GM19035 (cell line): Measurements from ENCODE around the gene NDE1.
"Not testable (repeated sequence)": the region's sequence is repeated elsewhere in the genome, so short reads cannot be mapped to it uniquely, and the experiment has no call there.

Experiments used
- ATAC-seq: cut with Tn5 transposase; IDR thresholded peaks from one replicate; pipeline ENCODE4 v1.9.1; 2021; ENCODE audit not compliant: unreplicated experiment

Gene NDE1

GRCh38 chr16:15649727-15650018, 372 bp upstream of the NDE1 start:
- no peak for ATAC-seq

GRCh38 chr16:15650698-15651171, 690 bp downstream of the NDE1 start:
- ATAC-seq, result peak; percentile 2

- no peak for ATAC-seq
Measured at GRCh38 chr16:15652293-15653001, 2.4 kb downstream of the NDE1 start.

GRCh38 chr16:15653227-15653626, 3.2 kb downstream of the NDE1 start:
- ATAC-seq, result no peak

DNA sequence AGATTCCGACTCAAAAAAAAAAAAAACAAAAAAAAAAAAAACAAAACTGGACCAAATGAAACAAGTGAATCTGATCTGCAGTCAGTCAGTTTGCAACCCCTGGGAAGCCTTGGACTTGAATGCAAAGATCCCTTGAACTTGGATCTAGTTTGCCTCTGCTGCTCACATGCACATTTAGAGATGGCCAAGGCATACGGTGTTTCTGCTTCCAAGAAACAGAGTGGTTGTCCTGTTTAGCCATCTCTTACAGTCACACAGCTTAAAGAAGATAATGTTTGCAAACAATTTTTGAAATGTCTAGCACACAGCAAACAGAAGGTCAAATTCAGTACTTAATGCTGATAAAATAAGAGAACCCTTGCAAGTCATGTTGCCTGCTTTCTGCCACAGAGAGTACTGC, 4.5 kb downstream of the NDE1 start:
- no peak for ATAC-seq

- ATAC-seq, result not testable (repeated sequence)
Measured at GRCh38 chr16:15655561-15655960, 5.5 kb downstream of the NDE1 start.

DNA sequence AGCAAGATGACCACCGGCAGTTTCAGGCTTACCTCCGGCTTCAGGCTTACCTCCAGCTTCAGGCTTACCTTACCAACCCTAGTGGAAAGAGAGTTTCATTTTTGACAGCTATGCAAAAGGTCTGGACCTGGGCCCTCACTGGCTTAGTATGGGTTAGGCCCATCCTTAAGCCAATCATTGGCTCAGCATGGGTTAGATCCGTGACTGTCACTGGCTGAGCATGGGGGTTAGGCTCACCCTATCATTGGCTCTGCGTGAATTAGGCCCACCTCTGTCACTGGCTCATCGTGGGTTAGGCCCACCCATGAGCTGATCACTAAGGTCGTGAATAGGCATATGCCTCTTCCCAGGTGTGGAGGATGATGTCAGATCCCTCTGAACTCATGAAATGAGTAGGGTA, 8.1 kb downstream of the NDE1 start:
- ATAC-seq, result no peak

DNA sequence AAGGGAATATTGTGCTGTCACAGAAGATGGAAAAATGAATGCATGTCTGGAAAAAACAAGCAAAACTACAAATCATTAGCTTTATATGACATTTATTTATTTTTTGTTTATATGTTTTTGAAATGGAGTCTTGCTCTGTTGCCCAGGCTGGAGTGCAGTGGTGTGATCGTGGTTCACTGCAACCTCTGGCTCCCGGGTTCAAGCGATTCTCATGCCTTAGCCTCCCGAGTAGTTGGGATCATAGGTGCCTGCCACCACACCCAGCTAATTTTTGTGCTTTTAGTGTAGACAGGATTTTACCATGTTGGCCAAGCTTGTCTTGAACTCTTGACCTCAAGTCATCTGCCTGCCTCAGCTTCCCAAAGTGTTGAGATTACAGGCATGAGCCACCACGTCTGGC, 8.5 kb downstream of the NDE1 start:
- no peak for ATAC-seq

- ATAC-seq, result no peak
Measured at GRCh38 chr16:15660203-15660601, 10.2 kb downstream of the NDE1 start.

DNA sequence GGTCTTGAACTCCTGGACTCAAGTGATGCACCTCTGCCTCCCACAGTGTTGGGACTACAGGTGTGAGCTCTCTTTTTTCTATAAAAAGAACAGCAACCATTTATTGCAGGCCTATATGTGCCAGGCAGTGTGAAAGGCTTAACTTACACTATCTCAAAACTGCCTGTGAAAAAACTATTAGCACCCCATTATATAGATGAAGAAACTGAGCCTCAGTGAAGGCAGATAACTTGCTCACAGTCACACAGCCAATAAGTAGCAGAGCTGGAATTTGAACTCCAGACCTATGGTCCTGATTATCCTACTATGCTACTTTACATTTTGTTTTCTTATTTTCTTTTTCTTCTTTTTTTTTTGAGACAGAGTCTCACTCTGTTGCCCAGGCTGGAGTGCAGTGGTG, 15.1 kb downstream of the NDE1 start:
- ATAC-seq, result no peak

DNA sequence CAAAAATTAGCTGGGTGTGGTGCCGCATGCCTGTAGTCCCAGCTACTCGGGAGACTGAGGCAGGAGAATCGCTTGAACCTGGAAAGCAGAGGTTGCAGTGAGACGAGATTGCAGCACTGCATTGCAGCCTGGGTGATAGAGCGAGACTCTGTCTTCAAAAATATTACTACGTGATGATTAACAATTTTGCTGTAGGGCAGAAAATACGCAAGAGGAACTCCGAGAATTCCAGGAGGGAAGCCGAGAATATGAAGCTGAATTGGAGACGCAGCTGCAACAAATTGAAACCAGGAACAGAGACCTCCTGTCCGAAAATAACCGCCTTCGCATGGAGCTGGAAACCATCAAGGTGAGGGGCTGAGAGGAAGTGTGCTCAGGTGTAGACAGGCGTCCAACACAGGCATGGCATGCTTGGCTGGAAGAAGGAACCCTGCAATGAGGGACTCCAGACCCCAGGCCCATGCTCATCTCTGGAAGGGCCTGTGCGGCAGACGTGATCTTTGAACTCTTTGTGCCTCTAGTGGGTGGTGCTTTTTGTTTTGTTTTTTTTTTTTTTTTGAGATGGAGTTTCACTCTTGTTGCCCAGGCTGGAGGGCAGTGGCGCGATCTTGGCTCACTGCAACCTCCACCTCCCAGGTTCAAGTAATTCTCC, 17.2 kb downstream of the NDE1 start:
- no peak for ATAC-seq

- ATAC-seq, result no peak
Measured at GRCh38 chr16:15671530-15672117, 21.6 kb downstream of the NDE1 start.

DNA sequence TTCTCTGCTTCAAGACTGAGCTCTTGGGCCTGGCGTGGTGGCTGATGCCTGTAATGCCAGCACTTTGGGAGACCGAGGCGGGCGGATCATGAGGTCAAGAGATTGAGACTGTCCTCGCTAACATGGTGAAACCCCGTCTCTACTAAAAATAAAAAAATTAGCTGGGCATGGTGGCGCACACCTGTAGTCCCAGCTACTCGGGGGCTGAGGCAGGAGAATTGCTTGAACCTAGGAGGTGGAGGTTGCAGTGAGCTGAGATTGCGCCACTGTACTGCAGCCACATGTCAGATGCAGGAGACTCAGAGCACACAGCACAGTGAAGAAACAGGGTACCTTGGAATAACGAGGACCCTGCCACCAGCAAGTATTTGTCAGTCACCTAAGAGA, 22.1 kb downstream of the NDE1 start:
- ATAC-seq, result not testable (repeated sequence)

DNA sequence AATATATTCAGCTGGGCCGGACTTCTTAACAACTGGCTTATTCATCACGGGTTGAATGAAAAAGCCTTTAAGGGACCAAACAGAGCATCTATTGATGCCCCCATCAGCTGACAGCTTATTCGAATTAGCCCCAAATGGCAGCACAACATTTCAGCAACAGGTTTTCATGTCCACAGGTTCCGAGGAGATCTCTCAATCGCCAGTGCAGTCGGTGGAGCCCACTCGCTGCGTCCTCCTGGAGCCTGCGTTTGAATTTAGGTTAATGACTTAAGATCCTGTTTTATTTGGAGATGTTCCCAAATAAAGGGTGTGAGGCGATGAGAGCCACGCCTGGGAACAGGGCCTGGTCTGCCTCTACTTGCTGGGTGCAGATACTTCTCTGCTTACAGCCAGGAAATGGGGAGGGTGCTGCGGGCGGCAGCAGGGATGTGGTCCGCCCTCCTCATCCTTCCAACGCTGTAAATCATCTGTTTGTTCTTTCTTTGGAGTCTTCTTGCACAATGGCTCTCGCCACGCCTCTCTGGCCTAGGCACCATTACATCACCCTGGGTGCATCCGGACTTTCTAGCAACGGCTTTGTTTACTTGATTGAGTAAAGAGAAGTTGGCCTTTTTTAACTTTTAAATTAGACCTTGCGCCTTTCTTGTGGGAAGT, 22.6 kb downstream of the NDE1 start:
- ATAC-seq, result no peak

DNA sequence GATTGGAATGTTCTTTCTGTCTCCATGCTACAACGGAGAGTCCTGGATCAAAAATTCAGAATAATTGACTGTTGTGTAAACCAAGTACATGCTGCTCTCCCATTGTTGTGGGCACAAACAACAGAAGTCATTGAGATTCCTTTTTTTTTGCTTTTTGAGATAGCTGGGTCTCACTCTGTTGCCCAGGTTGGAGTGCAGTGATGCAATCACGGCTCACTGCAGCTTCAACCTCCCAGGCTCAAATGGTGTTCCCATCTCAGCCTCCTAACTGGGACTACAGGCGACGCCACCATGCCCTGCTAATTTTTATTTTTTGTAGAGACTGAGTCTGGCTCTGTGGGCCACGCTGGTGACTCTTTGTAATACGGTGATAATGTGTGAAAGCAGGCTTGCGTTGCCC, 24.5 kb downstream of the NDE1 start:
- ATAC-seq, result no peak

GRCh38 chr16:15676506-15676905, 26.5 kb downstream of the NDE1 start:
- no peak for ATAC-seq

- no peak for ATAC-seq
Measured at GRCh38 chr16:15677447-15677846, 27.4 kb downstream of the NDE1 start.

DNA sequence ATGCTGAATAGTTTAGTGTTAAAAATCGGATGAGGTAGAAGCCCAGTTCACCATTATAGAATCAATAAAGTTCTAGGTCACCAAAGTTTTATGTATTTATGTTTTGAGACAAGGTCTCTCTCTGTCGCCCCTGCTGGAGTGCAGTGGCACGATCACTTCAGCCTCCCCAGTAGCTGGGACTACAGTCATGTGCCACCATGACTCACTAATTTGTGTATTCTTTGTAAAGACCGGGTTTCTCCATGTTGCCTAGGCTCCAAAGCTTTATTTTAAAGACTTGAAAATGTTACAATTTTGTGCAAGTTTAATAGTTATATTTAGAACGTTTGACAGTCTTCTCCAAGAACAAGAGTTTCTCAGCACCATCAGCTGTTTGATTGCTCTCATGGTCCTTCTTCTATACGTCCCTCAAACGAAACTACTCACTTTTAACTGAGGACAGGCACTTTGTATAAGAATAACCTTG, 32.1 kb downstream of the NDE1 start:
- no peak for ATAC-seq

- no peak for ATAC-seq
Measured at GRCh38 chr16:15686287-15686686, 36.2 kb downstream of the NDE1 start.

- no peak for ATAC-seq
Measured at GRCh38 chr16:15689290-15689689, 39.2 kb downstream of the NDE1 start.

DNA sequence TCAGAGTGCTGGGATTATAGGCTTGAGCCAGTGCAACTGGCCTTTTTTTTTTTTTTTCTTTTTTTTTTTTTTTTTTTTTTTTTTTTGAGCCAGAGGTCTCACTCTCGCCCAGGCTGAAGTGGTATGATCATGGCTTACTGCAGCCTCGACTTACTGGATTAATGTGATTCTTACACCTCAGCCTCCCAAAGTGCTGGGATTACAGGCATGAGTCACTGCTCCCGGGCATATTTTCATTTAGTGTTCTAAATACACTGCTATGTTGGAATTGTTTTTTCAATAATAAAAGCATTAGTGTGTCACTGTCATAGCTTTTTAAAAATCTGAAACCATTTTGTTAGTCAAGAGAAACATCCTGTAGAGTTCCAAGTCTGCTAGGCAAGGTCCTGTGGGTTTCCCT, 40.3 kb downstream of the NDE1 start:
- no peak for ATAC-seq

DNA sequence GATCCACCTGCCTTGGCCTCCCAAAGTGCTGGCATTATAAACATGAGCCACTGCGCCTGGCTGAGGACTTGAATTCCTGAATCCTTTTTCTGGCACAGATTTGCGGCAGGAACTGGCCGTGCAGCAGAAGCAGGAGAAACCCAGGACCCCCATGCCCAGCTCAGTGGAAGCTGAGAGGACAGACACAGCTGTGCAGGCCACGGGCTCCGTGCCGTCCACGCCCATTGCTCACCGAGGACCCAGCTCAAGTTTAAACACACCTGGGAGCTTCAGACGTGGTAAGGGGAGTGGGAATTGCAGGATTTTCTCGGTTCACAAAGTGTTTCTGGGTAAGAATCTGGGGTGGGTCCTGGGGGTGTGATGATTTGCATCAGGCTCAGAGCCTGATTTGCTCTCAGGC, 41.0 kb downstream of the NDE1 start:
- ATAC-seq, result no peak
